GM12875 (cell line): ENCODE data around the gene POC1A.

ENCODE experiments used
- H3K4me3 ChIP-seq: one replicate; pipeline ENCODE4 v1.5.1; 2011; ENCODE audit warnings: low read depth, low read length, control low read depth
- CTCF ChIP-seq: IDR thresholded peaks from 2 replicates; pipeline ENCODE4 v1.5.1; 2011; ENCODE audit warnings: low read depth, mild to moderate bottlenecking, control low read depth, inconsistent platforms, low read length, moderate library complexity, borderline replicate concordance; ENCODE audit not compliant: insufficient read depth

Gene POC1A

GRCh38 chr3:52106951-52107611, 47.1 kb downstream of the POC1A start:
- TF ChIP-seq CTCF, result no peak
- H3K4me3 ChIP-seq, result no peak overlapping the region

- no peak for TF ChIP-seq CTCF
- no peak overlapping the region for H3K4me3 ChIP-seq
Observed at GRCh38 chr3:52104684-52105640, 49.3 kb downstream of the POC1A start.

GRCh38 chr3:52102934-52103333, 51.3 kb downstream of the POC1A start:
- no peak for TF ChIP-seq CTCF
- H3K4me3 ChIP-seq, result no peak overlapping the region

- no peak overlapping the region for H3K4me3 ChIP-seq
- TF ChIP-seq CTCF, result no peak
Observed at GRCh38 chr3:52099001-52099401, 55.2 kb downstream of the POC1A start.

GRCh38 chr3:52097851-52098507, 56.2 kb downstream of the POC1A start:
- TF ChIP-seq CTCF, result no peak
- H3K4me3 ChIP-seq, result no peak overlapping the region

GRCh38 chr3:52095990-52096775, 58.0 kb downstream of the POC1A start:
- H3K4me3 ChIP-seq, result no peak overlapping the region
- TF ChIP-seq CTCF, result no peak
